GM12872 (cell line): ENCODE data around the gene MAP1A.

ENCODE experiments used
- CTCF ChIP-seq: IDR thresholded peaks from 3 replicates; pipeline ENCODE4 v1.5.1; 2011; ENCODE audit warnings: low read depth, mild to moderate bottlenecking, low read length, moderate library complexity; ENCODE audit not compliant: insufficient read depth

The MAP1A gene

GRCh38 chr15:43541785-43542184, 24.4 kb downstream of the MAP1A start:
- no peak for TF ChIP-seq CTCF

GRCh38 chr15:43544266-43544665, 26.9 kb downstream of the MAP1A start:
- no peak for TF ChIP-seq CTCF

- no peak for TF ChIP-seq CTCF
These were observed 28.0 kb downstream of the MAP1A start for GRCh38 chr15:43545426-43545825.

- no peak for TF ChIP-seq CTCF
These were observed 30.1 kb downstream of the MAP1A start for GRCh38 chr15:43547539-43547938.

- TF ChIP-seq CTCF: no peak
These were observed 33.3 kb downstream of the MAP1A start for GRCh38 chr15:43550527-43551363.

GRCh38 chr15:43552256-43552655, 34.8 kb downstream of the MAP1A start:
- no peak for TF ChIP-seq CTCF

- TF ChIP-seq CTCF: no peak
These were observed 35.6 kb downstream of the MAP1A start for GRCh38 chr15:43552986-43553385.
